ENCODE measurements around the gene MEGF11.
"Not testable (repeated sequence)": the region's sequence is repeated elsewhere in the genome, so short reads cannot be mapped to it uniquely, and the experiment has no call there.

MEGF11 gene

DNA sequence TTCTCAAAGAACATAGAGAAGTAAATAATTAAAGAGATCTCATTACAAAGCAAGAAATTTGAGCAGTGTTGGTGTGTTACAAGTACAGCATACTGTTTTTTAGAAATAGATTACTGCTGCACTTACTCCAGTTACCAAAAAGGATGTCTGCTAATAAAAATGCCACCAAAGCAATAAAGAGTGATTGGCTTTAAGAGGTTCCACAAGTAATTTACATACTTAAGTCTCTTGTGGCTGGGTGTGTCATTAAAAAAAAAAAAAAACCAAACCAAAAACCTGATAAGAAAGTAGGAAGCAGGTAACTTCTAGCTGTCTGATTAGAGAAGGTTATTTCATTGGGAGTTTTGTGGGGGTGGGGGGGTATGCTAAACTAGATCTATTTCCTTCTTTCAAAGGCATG is 369.0 kb downstream of the MEGF11 start:
- DNase-seq (ENCODE audit: low read depth), result no peak
- no peaks in the 10 kb centered on the region for H3K9me3 ChIP-seq (ENCODE audit: control insufficient read depth, low read length)
- no peaks in the 10 kb centered on the region for H3K27me3 ChIP-seq (replicated peaks; ENCODE audit: control insufficient read depth, insufficient read depth, low read length)
- no peak overlapping the region for H3K4me3 ChIP-seq (ENCODE audit: low read length)
- peaks cover 89% of the 10 kb centered on the region for H3K36me3 ChIP-seq (ENCODE audit: control insufficient read depth, insufficient read depth, low read length, severe bottlenecking)
- H3K9ac ChIP-seq (ENCODE audit: low read length), result no peak overlapping the region
- H3K4me1 ChIP-seq (ENCODE audit: control insufficient read depth, insufficient read depth, low read length), result no peaks in the 10 kb centered on the region

DNA sequence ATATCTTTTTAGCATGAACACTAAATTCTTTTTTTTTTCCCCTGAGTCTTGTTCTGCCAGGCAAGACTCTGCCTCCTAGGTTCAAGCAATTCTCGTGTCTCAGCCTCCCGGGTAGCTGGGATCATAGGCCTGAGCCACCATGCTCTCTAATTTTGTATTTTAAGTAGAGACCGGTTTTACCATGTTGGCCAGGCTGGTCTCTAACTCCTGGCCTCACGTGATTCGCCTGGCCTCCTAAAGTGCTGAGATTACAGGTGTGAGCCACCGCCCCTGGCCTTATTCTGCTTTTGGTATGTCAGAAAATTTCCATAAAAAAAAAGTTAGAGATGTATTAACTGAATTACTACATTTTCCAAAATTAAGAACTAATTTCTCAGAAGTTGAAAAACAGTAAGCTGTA is 370.0 kb downstream of the MEGF11 start:
- H3K36me3 ChIP-seq (ENCODE audit: control insufficient read depth, insufficient read depth, low read length, severe bottlenecking), result peaks cover 92% of the 10 kb centered on the region

DNA sequence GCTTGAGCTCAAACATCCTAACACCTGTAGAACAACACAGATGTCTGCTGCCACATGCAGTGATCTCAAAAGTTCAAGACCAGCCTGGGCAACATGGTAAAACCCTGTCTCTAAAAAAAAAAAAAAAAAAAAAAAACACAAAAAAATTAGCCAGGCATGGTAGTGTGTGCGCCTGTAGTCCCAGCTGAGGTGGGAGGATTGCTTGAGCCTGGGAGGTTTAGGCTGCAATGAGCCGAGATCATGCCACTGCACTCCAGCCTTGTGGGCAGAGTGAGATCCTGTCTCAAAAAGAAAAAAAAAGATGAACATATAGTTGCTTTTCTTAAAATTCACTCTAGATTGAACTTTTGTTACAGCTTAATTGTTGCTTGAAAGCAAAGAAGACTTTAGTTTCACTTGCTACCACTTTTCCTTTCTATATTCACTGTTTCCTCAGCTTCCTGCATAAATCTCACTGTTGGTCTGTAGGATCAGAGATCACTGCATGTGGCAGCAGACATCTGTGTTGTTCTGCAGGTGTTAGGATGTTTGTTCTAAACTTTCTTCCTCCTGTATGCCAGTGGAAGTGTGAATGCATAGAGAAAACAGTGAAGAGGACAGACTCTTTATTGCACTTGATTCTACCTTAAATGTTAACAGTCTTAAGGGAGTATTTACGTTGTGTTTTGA is 371.6 kb downstream of the MEGF11 start:
- no peaks in the 10 kb centered on the region for H3K4me1 ChIP-seq (ENCODE audit: control insufficient read depth, insufficient read depth, low read length)
- no peak for DNase-seq (ENCODE audit: low read depth)
- no peaks in the 10 kb centered on the region for H3K27me3 ChIP-seq (replicated peaks; ENCODE audit: control insufficient read depth, insufficient read depth, low read length)
- no peak overlapping the region for H3K4me3 ChIP-seq (ENCODE audit: low read length)
- no peak overlapping the region for H3K9ac ChIP-seq (ENCODE audit: low read length)
- H3K36me3 ChIP-seq (ENCODE audit: control insufficient read depth, insufficient read depth, low read length, severe bottlenecking), result peaks cover 92% of the 10 kb centered on the region
- no peaks in the 10 kb centered on the region for H3K9me3 ChIP-seq (ENCODE audit: control insufficient read depth, low read length)

More for the DNA sequence above, 370.0 kb downstream of the MEGF11 start:
- H3K9me3 ChIP-seq (ENCODE audit: control insufficient read depth, low read length), result no peaks in the 10 kb centered on the region
- no peak overlapping the region for H3K4me3 ChIP-seq (ENCODE audit: low read length)
- H3K4me1 ChIP-seq (ENCODE audit: control insufficient read depth, insufficient read depth, low read length), result no peaks in the 10 kb centered on the region
- no peak for DNase-seq (ENCODE audit: low read depth)
- no peak overlapping the region for H3K9ac ChIP-seq (ENCODE audit: low read length)
- no peaks in the 10 kb centered on the region for H3K27me3 ChIP-seq (replicated peaks; ENCODE audit: control insufficient read depth, insufficient read depth, low read length)

DNA sequence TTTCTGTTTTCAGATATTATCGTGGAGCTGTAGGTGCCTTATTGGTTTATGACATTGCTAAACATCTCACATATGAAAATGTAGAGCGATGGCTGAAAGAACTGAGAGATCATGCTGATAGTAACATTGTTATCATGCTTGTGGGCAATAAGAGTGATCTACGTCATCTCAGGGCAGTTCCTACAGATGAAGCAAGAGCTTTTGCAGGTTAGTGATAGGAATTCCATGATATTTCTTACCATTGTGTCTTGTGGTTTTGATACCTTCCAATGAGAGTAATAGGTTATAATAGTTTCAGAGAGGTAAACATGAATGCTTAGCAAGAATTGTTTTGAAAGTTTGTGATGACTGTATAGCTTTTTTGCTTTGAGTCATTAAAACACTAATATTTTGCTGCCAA is 375.8 kb downstream of the MEGF11 start:
- Histone ChIP-seq H3K27me3 (replicated peaks; ENCODE audit: control insufficient read depth, insufficient read depth, low read length) (no peaks in the 10 kb centered on the region), H3K9ac (ENCODE audit: low read length) (no peak overlapping the region), H3K4me1 (ENCODE audit: control insufficient read depth, insufficient read depth, low read length) (peaks cover 19% of the 10 kb centered on the region), H3K36me3 (ENCODE audit: control insufficient read depth, insufficient read depth, low read length, severe bottlenecking) (peaks cover 79% of the 10 kb centered on the region), H3K9me3 (ENCODE audit: control insufficient read depth, low read length) (no peaks in the 10 kb centered on the region), H3K4me3 (ENCODE audit: low read length) (no peak overlapping the region)
- DNase-seq (ENCODE audit: low read depth), result no peak

DNA sequence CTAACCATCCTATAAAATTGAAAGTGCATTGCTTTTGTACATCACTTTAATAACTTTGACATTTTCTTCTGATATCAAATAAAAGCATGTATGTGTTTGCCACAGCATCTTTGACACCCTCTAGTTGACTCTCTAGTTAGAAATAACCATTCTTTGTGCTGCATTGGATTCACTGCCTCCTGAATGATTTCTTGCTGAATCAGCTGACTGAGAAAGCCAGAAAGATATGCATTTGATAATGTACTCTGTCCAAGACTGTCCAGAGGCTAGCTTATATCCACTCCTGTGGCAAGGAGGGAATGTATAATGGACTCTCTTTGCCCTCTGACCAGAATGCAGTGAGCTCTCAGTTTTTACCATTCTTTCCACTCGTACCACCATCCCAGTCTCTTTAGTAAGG is 378.1 kb downstream of the MEGF11 start:
- Histone ChIP-seq H3K4me3 (ENCODE audit: low read length) (no peak overlapping the region), H3K27me3 (replicated peaks; ENCODE audit: control insufficient read depth, insufficient read depth, low read length) (no peaks in the 10 kb centered on the region), H3K9me3 (ENCODE audit: control insufficient read depth, low read length) (no peaks in the 10 kb centered on the region), H3K36me3 (ENCODE audit: control insufficient read depth, insufficient read depth, low read length, severe bottlenecking) (peaks cover 57% of the 10 kb centered on the region), H3K4me1 (ENCODE audit: control insufficient read depth, insufficient read depth, low read length) (peaks cover 34% of the 10 kb centered on the region), H3K9ac (ENCODE audit: low read length) (no peak overlapping the region)
- DNase-seq (ENCODE audit: low read depth), result no peak

DNA sequence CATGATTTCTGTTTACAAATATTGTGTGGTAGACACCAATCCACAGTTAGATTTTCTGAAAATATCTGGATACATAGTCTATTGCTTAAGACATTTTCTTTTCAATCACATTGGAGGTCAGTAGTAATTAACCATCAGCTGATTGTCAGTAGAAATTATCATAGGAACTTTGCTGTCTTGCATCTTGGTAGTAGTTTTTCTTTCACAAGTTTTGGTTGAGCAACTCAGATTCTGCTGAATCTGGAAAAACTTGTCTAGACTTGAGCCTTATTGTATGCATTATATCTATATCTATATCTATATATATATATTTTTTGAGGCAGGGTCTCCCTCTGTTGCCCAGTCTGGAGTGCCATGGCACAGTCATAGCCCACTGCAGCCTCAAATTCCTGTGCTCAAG is 380.3 kb downstream of the MEGF11 start:
- H3K4me1 ChIP-seq (ENCODE audit: control insufficient read depth, insufficient read depth, low read length), result peaks cover 34% of the 10 kb centered on the region
- peak; percentile 39 for DNase-seq (ENCODE audit: low read depth)

DNA sequence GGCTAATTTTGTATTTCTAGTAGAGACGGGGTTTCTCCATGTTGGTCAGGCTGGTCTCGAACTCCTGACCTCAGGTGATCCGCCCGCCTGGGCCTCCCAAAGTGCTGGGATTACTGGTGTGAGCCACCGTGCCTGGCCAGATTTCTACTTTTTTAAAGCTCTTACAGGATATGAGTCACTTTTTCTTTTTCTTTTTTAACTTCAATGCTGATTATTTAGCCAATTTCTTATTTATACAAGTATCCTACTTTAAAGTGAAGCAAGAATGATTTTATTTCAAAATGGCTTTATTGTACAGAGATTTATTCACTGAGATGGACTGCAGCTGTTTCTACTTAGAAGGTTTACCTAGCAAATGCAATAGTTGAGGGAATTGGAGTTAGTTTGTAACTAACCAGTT is 381.0 kb downstream of the MEGF11 start:
- peak; percentile 59 for DNase-seq (ENCODE audit: low read depth)
- Histone ChIP-seq H3K9ac (ENCODE audit: low read length) (peak overlapping the region; percentile 55), H3K36me3 (ENCODE audit: control insufficient read depth, insufficient read depth, low read length, severe bottlenecking) (peaks cover 30% of the 10 kb centered on the region), H3K4me3 (ENCODE audit: low read length) (peak overlapping the region; percentile 62), H3K4me1 (ENCODE audit: control insufficient read depth, insufficient read depth, low read length) (peaks cover 34% of the 10 kb centered on the region)
- not testable (repeated sequence) for H3K9me3 ChIP-seq (ENCODE audit: control insufficient read depth, low read length); H3K27me3 ChIP-seq (replicated peaks; ENCODE audit: control insufficient read depth, insufficient read depth, low read length)

More for the DNA sequence above, 380.3 kb downstream of the MEGF11 start:
- Histone ChIP-seq H3K9ac (ENCODE audit: low read length) (peak overlapping the region; percentile 55), H3K4me3 (ENCODE audit: low read length) (no peak overlapping the region), H3K9me3 (ENCODE audit: control insufficient read depth, low read length) (no peaks in the 10 kb centered on the region), H3K36me3 (ENCODE audit: control insufficient read depth, insufficient read depth, low read length, severe bottlenecking) (peaks cover 36% of the 10 kb centered on the region), H3K27me3 (replicated peaks; ENCODE audit: control insufficient read depth, insufficient read depth, low read length) (no peaks in the 10 kb centered on the region)

DNA sequence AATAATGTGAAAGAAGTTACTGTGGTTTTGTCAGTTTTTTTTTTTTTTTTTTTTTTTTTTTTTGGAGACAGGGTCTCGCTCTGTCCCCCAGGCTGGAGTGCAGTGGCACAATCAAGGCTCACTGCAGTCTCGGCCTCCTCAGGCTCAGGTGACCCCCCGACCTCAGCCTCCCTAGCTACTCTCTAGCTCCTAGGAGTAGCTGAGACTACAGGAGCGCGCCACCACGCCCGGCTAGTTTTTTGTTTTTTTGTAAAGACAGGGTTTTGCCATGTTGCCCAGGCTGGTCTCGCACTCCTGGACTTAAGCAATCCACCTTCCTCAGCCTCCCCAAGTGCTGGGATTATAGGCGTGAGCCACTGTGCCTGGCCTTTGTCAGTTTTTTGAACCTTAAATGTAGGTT is 381.7 kb downstream of the MEGF11 start:
- peak overlapping the region; percentile 98 for H3K4me3 ChIP-seq (ENCODE audit: low read length)
- DNase-seq (ENCODE audit: low read depth); H3K9ac ChIP-seq (ENCODE audit: low read length): not testable (repeated sequence)

DNA sequence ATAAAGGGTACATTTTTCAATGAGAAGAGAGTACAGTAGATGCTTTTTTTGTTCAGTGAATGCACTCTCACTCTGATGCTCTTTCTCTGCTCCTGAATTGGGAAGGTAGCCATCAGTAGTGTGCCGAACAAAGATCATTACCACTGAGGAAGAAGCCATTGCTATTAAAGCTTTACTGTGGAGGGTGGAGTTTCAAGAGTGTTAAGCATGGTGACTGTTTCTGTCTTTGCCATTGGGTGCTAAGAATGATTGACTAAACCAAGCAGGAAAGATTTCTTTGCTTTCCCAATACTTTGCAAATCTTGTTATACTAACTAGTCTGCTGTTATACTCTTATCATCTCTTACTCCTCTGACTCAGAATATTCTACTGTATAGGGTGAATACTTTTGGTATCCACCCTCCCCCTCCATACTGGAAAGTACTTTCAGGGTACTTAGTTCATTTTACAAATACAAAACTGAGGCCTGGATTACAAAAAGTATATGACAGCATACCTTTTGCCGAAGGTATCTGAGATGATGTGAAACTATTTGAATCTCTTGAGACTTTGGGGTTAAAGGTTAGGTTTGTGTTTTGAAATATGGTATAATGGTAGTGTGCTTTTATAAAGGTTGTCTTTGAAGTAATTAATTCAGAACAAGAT is 382.5 kb downstream of the MEGF11 start:
- Histone ChIP-seq H3K4me3 (ENCODE audit: low read length) (peak overlapping the region; percentile 98), H3K36me3 (ENCODE audit: control insufficient read depth, insufficient read depth, low read length, severe bottlenecking) (peaks cover 14% of the 10 kb centered on the region), H3K27me3 (replicated peaks; ENCODE audit: control insufficient read depth, insufficient read depth, low read length) (no peaks in the 10 kb centered on the region), H3K9me3 (ENCODE audit: control insufficient read depth, low read length) (no peaks in the 10 kb centered on the region), H3K4me1 (ENCODE audit: control insufficient read depth, insufficient read depth, low read length) (peaks cover 34% of the 10 kb centered on the region), H3K9ac (ENCODE audit: low read length) (peak overlapping the region; percentile 94)
- peak; percentile 77 for DNase-seq (ENCODE audit: low read depth)

More for the DNA sequence above, 381.7 kb downstream of the MEGF11 start:
- not testable (repeated sequence) for H3K27me3 ChIP-seq (replicated peaks; ENCODE audit: control insufficient read depth, insufficient read depth, low read length); H3K9me3 ChIP-seq (ENCODE audit: control insufficient read depth, low read length)
- Histone ChIP-seq H3K4me1 (ENCODE audit: control insufficient read depth, insufficient read depth, low read length) (peaks cover 34% of the 10 kb centered on the region), H3K36me3 (ENCODE audit: control insufficient read depth, insufficient read depth, low read length, severe bottlenecking) (peaks cover 23% of the 10 kb centered on the region)

DNA sequence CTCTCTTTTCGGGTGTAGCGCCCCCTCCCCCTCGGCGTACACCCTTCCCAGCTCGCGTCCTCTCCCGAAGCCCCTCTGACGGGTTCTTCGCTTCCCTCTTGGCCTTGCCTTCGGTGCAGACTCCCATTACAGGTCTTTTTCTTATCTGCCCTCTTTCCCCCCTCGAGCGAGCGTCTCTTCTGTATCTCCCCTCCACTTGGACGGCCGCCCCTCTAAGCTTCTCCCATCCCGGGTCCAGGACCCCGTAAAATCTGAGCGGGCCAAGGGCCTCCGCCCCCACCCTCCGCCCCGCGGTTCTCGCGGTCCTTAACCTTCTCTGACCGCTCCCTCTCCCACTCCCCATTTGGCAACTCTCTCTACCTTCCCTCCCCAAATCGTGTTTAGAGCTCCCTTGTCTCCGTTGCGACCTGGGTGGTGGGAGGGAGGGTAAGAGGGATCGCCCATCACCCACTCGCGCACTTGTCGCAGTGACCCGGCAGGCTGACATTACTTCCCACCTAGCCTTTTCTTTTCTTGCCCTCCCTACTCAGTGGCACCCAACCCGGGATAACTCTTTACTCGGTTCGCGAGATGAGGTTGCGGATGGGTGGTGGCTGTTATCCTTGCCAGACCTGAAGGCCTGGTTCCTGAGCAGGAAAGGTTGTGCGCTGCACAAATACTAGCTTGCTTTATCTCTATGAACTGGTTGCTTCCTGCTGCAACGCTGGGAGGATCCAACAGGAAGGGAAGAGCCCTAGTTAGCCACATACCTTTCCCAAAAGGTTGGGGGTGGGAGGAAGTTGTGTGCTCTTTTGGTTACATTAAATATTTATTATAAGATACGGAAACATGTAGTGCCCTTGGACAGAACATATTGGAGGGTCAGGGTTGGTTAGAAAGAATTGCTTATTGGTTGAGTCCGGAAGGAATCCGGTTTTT is 383.3 kb downstream of the MEGF11 start:
- Histone ChIP-seq H3K36me3 (ENCODE audit: control insufficient read depth, insufficient read depth, low read length, severe bottlenecking) (peaks cover 9% of the 10 kb centered on the region), H3K27me3 (replicated peaks; ENCODE audit: control insufficient read depth, insufficient read depth, low read length) (no peaks in the 10 kb centered on the region), H3K9me3 (ENCODE audit: control insufficient read depth, low read length) (no peaks in the 10 kb centered on the region), H3K9ac (ENCODE audit: low read length) (peak overlapping the region; percentile 94), H3K4me3 (ENCODE audit: low read length) (peak overlapping the region; percentile 98), H3K4me1 (ENCODE audit: control insufficient read depth, insufficient read depth, low read length) (peaks cover 27% of the 10 kb centered on the region)
- DNase-seq (ENCODE audit: low read depth), result peak; percentile 51
